ENCODE results near the gene PLCZ1.

DNA sequence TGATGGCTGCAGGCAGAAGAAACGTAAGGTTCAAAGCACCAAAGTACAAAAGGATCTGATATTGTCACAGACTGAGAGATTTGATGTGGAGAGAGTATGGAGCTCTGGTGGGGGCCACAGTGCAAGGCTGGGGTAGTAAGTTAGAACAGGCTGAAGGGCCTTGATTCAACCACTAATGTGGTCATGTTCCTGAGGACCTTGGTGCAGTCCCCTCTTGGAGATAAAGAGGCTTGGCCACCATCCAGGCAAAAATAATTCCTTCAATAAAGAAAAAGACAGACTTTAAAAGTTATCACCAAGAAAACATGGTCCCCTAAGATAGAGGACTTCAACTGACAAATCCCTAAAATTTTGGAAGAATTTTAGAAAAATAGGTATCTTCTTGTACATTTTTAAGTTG, 17.5 kb upstream of the PLCZ1 start:
- TF ChIP-seq, protein P1, sequence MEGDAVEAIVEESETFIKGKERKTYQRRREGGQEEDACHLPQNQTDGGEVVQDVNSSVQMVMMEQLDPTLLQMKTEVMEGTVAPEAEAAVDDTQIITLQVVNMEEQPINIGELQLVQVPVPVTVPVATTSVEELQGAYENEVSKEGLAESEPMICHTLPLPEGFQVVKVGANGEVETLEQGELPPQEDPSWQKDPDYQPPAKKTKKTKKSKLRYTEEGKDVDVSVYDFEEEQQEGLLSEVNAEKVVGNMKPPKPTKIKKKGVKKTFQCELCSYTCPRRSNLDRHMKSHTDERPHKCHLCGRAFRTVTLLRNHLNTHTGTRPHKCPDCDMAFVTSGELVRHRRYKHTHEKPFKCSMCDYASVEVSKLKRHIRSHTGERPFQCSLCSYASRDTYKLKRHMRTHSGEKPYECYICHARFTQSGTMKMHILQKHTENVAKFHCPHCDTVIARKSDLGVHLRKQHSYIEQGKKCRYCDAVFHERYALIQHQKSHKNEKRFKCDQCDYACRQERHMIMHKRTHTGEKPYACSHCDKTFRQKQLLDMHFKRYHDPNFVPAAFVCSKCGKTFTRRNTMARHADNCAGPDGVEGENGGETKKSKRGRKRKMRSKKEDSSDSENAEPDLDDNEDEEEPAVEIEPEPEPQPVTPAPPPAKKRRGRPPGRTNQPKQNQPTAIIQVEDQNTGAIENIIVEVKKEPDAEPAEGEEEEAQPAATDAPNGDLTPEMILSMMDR (IDR thresholded peaks at IDR 0.05) = no peak
- TF ChIP-seq POLR2A (IDR thresholded peaks at IDR 0.05) = no peak
